Spleen (tissue), 11 donors: ENCODE results near the gene LPCAT1. TPM values are rescaled to one million over a fixed set of nuclear protein-coding genes. Genes with fewer than 3 reads are reported as not detected.

Experiments used
- DNase-seq: peaks from one replicate; pipeline ENCODE4 v3.0.0-alpha.2; 2020
- H3K27ac ChIP-seq, 8 donors: fragments of 200-600 bp; sonication (generic) in 7 of 8; 1 replicate in 4 of 8; 2 replicates in 4 of 8; pipeline versions ENCODE4 v1.5.0 to v1.8.0; 2016 to 2021; ENCODE audit warnings: inconsistent platforms in 4 of 8, mild to moderate bottlenecking in 4 of 8, moderate library complexity in 1 of 8
- H3K27me3 ChIP-seq, 7 donors: fragments of 200-600 bp; sonication (generic) in 6 of 7; replicated peaks in 1 of 7; 1 replicate in 4 of 7; 2 replicates in 3 of 7; pipeline versions ENCODE4 v1.5.0 to v1.8.0; 2016 to 2021; ENCODE audit warnings: inconsistent platforms in 3 of 7, mild to moderate bottlenecking in 1 of 7
- H3K36me3 ChIP-seq, 6 donors: fragments of 200-600 bp; sonication (generic) in 5 of 6; 1 replicate in 4 of 6; 2 replicates in 2 of 6; pipeline versions ENCODE4 v1.5.0 to v1.8.0; 2016 to 2021; ENCODE audit warnings: inconsistent platforms in 2 of 6
- H3K4me1 ChIP-seq, 6 donors: fragments of 200-600 bp; sonication (generic) in 5 of 6; 1 replicate in 3 of 6; 2 replicates in 3 of 6; pipeline versions ENCODE4 v1.5.0 to v1.8.0; 2016 to 2021; ENCODE audit warnings: inconsistent platforms in 3 of 6
- H3K4me3 ChIP-seq, 8 donors: fragments of 200-600 bp; sonication (generic) in 7 of 8; 1 replicate in 4 of 8; 2 replicates in 4 of 8; pipeline versions ENCODE4 v1.5.0 to v1.8.0; 2016 to 2021; ENCODE audit warnings: inconsistent platforms in 4 of 8, mild to moderate bottlenecking in 4 of 8, moderate library complexity in 2 of 8
- H3K9me3 ChIP-seq, 8 donors: fragments of 200-600 bp; sonication (generic) in 7 of 8; 1 replicate in 4 of 8; 2 replicates in 4 of 8; pipeline versions ENCODE4 v1.5.0 to v1.8.0; 2016 to 2021; ENCODE audit warnings: inconsistent platforms in 4 of 8
- POLR2A ChIP-seq, 3 donors: fragments of 450-650 bp; IDR thresholded peaks; one replicate each; pipeline ENCODE4 v1.5.1; 2017; ENCODE audit warnings: antibody characterized with exemption in 3 of 3, mild to moderate bottlenecking in 1 of 3
- POLR2AphosphoS5 ChIP-seq, 3 donors: sonication (generic); formaldehyde crosslinking; IDR thresholded peaks; one replicate each; pipeline ENCODE4 v1.5.1; 2017; ENCODE audit warnings: antibody characterized with exemption in 3 of 3
- WGBS, 5 donors: extraction: QIAGEN DNeasy Blood & Tissue Kit in 3 of 5; methylation state at CpG; one replicate each; pipeline versions ENCODE4 v1.1.5 to v1.1.7; 2013 to 2018; 5-methylcytosine and 5-hydroxymethylcytosine counted together
- intact Hi-C: fragments of 100-400 bp; cut with DNase I; formaldehyde crosslinking; loops from one replicate; pipeline ENCODE4 v1.15.0; 2023; ENCODE audit warnings: low total_unique reads
- polyA plus RNA-seq, 3 donors: library from polyadenylated mRNA; stranded (reverse); fragments of 200-250 nt; gene quantifications; one replicate each; pipeline ENCODE4 v1.2.1, GENCODE V29; 2013
- total RNA-seq, 7 donors: library from RNA; depleted of rRNA in 3 of 7; stranded (reverse); fragments of >200 nt in 3 of 7; fragmentation: NEBNext Ultra II Directional in 4 of 7; extraction: Animal tissue kit (Norgen Biotek cat#: 25700) in 4 of 7; gene quantifications; one replicate each; pipeline versions ENCODE4 v1.1.0 to v1.2.1, GENCODE V29; 2016 to 2021
- TF ChIP-seq, protein P1 (sequence below), 11 experiments: fragments of 200-600 bp in 7 of 11; fragments of 450-650 bp in 4 of 11; sonication (generic) in 4 of 11; IDR thresholded peaks in 8 of 11; conservative IDR thresholded peaks in 3 of 11; 1 replicate in 7 of 11; 2 replicates in 4 of 11; pipeline versions ENCODE4 v1.4.0 to v1.8.0; 2016 to 2021; ENCODE audit warnings: antibody characterized with exemption in 11 of 11, inconsistent platforms in 4 of 11, mild to moderate bottlenecking in 1 of 11
- donor health status: healthy with polysubstance abuse.
- donor health status: DM: no; HTN: no; CAD: no; lungs with moderate emphysema.
- donor health status: DM: no; HTN: no; CAD: no.
- donor health status: Bipolar disorder and iron deficiency.
- donor health status: healthy.
- donor health status: DM: no; HTN: no; CAD: no.
- donor health status: DM: yes; HTN: yes; CAD: no.

The LPCAT1 gene
- total and polyA plus RNA-seq, 10 donors = 52.2 to 322 (median 174) TPM

DNA sequence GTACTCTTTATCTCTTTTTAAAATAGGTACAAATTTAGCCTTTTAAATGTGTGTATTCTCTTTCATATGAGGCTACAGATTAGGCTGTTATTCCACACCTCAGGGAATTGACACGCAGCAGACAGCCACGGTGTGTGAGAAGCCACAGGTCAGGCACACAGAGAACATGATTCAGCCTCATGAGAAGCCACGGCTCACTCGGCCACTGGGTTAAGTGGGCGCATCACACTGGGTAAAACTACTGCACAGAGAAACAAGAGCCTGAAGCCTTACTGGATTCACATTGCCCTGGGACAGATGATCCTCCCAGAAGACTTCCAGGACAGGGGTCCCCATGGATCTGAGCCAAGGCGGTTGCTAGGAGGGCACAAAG is 28.2 kb downstream of the LPCAT1 start:
- peaks cover 44 to 100% (median 93%) of the 10 kb centered on the region in 6 donors for H3K4me1 ChIP-seq
- intact Hi-C loops = no loop called here
- TF ChIP-seq POLR2A (IDR thresholded peaks at IDR 0.05) (no peak), POLR2AphosphoS5 (IDR thresholded peaks at IDR 0.05) (no peak)
- TF ChIP-seq, protein P1, sequence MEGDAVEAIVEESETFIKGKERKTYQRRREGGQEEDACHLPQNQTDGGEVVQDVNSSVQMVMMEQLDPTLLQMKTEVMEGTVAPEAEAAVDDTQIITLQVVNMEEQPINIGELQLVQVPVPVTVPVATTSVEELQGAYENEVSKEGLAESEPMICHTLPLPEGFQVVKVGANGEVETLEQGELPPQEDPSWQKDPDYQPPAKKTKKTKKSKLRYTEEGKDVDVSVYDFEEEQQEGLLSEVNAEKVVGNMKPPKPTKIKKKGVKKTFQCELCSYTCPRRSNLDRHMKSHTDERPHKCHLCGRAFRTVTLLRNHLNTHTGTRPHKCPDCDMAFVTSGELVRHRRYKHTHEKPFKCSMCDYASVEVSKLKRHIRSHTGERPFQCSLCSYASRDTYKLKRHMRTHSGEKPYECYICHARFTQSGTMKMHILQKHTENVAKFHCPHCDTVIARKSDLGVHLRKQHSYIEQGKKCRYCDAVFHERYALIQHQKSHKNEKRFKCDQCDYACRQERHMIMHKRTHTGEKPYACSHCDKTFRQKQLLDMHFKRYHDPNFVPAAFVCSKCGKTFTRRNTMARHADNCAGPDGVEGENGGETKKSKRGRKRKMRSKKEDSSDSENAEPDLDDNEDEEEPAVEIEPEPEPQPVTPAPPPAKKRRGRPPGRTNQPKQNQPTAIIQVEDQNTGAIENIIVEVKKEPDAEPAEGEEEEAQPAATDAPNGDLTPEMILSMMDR (IDR thresholded peaks at IDR 0.05 in 8 of 11, conservative IDR thresholded peaks at IDR 0.05 in 3 of 11) = no peak
- H3K36me3 ChIP-seq = peaks cover 0 to 90% (median 34%) of the 10 kb centered on the region in 6 donors
- peak overlapping the region; percentile 67 to 96 (median 90) for H3K27ac ChIP-seq
- H3K27me3 ChIP-seq = no peaks in the 10 kb centered on the region
- H3K4me3 ChIP-seq = peak overlapping the region in 3 of 8 donors; percentile 26 to 62 (median 35)
- WGBS, 5 donors = 30 to 50% (median 47%) methylated on average over 6 of the region's 6 CpGs
- H3K9me3 ChIP-seq = no peaks in the 10 kb centered on the region
- no peak for DNase-seq

DNA sequence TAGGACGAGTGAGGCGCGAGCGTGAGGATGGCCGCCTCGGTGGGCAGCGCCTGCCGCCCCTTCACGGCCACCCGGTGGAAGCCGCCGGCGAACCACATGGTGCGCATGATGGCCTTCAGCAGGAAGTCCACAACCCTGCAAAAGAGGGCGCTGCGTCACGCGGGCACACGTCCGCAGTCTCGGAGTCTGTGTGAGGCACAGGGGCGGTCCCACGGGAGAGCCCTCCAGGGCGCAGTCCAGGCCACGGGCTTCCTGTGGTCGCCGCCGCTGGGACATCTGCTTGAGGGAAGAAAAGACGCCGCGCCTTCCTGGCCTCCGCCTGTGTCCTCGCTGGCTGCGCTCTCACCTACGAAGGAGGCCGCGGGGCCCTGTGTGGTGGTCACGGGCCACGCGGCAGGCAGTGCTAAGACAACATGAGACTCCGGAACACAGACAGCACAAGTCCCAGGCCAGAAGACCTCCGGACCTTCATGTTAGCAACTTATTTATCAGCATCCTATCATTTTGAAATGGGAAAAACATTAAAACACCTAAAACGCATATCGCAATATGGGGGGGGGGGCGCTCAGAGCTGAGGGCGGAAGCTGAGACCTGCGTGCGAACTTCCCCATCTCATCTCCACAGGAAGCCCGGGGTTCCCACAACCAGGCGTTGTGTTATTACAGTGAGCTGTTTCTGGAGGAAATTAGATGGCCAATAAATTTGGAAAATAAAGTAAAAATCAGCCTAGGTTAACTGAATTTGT is 28.8 kb downstream of the LPCAT1 start:
- no peaks in the 10 kb centered on the region for H3K9me3 ChIP-seq
- H3K27ac ChIP-seq = peak overlapping the region; percentile 67 to 96 (median 90)
- TF ChIP-seq, protein P1 (IDR thresholded peaks at IDR 0.05 in 8 of 11, conservative IDR thresholded peaks at IDR 0.05 in 3 of 11) = peak in 6 of 11 experiments; percentile 13 to 44 (median 28)
- TF ChIP-seq POLR2A (IDR thresholded peaks at IDR 0.05) (no peak), POLR2AphosphoS5 (IDR thresholded peaks at IDR 0.05) (peak; percentile 88 to 91 (median 91))
- H3K27me3 ChIP-seq = no peaks in the 10 kb centered on the region
- H3K4me1 ChIP-seq = peaks cover 44 to 100% (median 93%) of the 10 kb centered on the region in 6 donors
- WGBS, 5 donors = 32 to 62% (median 47%) methylated on average over 24 to 50 of the region's 50 CpGs
- H3K4me3 ChIP-seq = peak overlapping the region in 7 of 8 donors; percentile 12 to 62 (median 26)
- peaks cover 0 to 90% (median 39%) of the 10 kb centered on the region in 6 donors for H3K36me3 ChIP-seq
- peak; percentile 97 for DNase-seq
- intact Hi-C loops = loop anchor here (5.0 kb wide), 1 partner anchor 32 kb away; no protein-coding TSS in a partner anchor

DNA sequence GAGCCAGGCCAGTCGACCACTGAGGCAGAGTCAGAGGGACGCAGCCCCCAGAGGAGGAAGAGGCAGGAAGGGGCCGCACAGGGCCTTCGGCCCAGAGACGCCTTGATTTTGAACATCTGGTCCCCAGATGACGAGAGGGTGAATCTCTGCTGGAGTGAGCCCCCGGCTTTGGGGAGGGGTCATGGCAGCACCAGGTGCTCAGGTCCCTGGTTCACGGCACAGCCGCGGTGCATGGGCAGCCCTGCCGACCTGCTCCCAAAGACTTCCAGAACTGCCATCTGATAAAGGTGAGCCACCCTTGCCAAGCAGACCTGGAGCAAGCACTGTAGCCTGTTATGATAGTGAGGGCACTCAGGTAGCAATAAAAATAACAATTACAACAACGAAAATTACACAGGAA is 29.8 kb downstream of the LPCAT1 start:
- DNase-seq = no peak
- intact Hi-C loops = loop anchor here (5.0 kb wide), 1 partner anchor 33 kb away; no protein-coding TSS in a partner anchor
- H3K9me3 ChIP-seq = no peaks in the 10 kb centered on the region
- TF ChIP-seq, protein P1 (IDR thresholded peaks at IDR 0.05 in 8 of 11, conservative IDR thresholded peaks at IDR 0.05 in 3 of 11) = no peak
- TF ChIP-seq POLR2AphosphoS5 (IDR thresholded peaks at IDR 0.05) = no peak
- no peak for TF ChIP-seq POLR2A (IDR thresholded peaks at IDR 0.05)
- H3K27me3 ChIP-seq = no peaks in the 10 kb centered on the region
- peaks cover 42 to 100% (median 93%) of the 10 kb centered on the region in 6 donors for H3K4me1 ChIP-seq
- 76 to 88% (median 80%) methylated on average over 12 of the region's 12 CpGs for WGBS, 5 donors
- peak overlapping the region in 5 of 8 donors; percentile 16 to 62 (median 30) for H3K4me3 ChIP-seq
- H3K36me3 ChIP-seq = peaks cover 0 to 90% (median 47%) of the 10 kb centered on the region in 6 donors
- peak overlapping the region; percentile 67 to 96 (median 90) for H3K27ac ChIP-seq

DNA sequence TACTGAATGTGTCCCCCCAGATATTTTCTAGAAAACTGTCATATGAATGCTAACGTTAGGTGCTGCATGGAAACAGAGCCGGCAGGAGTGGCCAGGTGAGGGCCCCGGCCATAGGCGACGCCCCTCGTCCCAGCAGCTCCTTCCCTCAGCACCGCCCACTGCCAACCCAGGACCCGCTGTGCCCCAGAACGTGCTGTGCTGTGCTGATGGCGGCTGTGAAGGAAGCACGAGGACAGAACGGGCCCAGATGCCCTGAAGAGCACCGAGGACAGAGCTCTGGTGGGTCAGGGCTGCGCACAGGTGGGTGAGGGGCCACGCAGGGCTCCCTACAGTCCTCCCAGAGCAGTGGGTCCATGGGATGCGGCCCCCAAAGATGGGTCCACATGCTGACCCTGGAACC is 30.3 kb downstream of the LPCAT1 start:
- Histone ChIP-seq H3K4me1 (peaks cover 41 to 100% (median 93%) of the 10 kb centered on the region in 6 donors), H3K9me3 (no peaks in the 10 kb centered on the region), H3K36me3 (peaks cover 0 to 90% (median 51%) of the 10 kb centered on the region in 6 donors), H3K4me3 (peak overlapping the region in 4 of 8 donors; percentile 16 to 62 (median 32)), H3K27ac (peak overlapping the region; percentile 67 to 96 (median 90)), H3K27me3 (no peaks in the 10 kb centered on the region)
- no peak for DNase-seq
- 86 to 99% (median 93%) methylated on average over 7 to 16 of the region's 16 CpGs for WGBS, 5 donors
- TF ChIP-seq POLR2A (IDR thresholded peaks at IDR 0.05) (no peak), POLR2AphosphoS5 (IDR thresholded peaks at IDR 0.05) (peak in 1 of 3 donors; percentile 5)
- intact Hi-C loops = loop anchor here (5.0 kb wide), 1 partner anchor 34 kb away; no protein-coding TSS in a partner anchor
